Hematopoietic multipotent progenitor cell treated with erythropoietin and hydrocortisone succinate and interleukin-3 and kit ligand, for 4 days (in vitro differentiated cells): ENCODE measurements around the gene SUPT5H.
A peak's percentile ranks its signal among the peaks of the same experiment; 100 is the strongest.
"Not testable (repeated sequence)": the region's sequence is repeated elsewhere in the genome, so short reads cannot be mapped to it uniquely, and the experiment has no call there.

ENCODE experiments used
- DNase-seq: peaks from one replicate; pipeline ENCODE4 v3.0.0-alpha.2; 2015

Gene SUPT5H

DNA sequence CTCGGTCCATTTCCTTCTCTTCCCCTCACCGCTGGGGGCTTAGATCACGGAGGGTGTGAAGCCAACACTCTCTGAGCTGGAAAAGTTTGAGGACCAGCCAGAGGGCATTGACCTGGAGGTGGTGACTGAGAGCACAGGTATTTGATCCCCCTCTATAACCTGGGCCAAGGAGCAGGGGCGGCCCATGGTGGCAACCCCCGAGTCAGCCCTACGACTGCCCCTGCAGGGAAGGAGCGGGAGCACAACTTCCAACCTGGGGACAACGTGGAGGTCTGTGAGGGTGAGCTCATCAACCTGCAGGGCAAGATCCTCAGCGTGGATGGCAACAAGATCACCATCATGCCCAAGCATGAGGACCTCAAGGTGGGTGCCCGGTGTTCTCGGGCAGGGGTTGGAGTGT lies 23.7 kb downstream of the SUPT5H start:
- DNase-seq, result no peak

- no peak for DNase-seq
Observed at GRCh38 chr19:39469567-39469966, 24.2 kb downstream of the SUPT5H start.

- no peak for DNase-seq
Observed at GRCh38 chr19:39470724-39471339, 25.4 kb downstream of the SUPT5H start.

- no peak for DNase-seq
Observed at GRCh38 chr19:39471756-39472536, 26.6 kb downstream of the SUPT5H start.

DNA sequence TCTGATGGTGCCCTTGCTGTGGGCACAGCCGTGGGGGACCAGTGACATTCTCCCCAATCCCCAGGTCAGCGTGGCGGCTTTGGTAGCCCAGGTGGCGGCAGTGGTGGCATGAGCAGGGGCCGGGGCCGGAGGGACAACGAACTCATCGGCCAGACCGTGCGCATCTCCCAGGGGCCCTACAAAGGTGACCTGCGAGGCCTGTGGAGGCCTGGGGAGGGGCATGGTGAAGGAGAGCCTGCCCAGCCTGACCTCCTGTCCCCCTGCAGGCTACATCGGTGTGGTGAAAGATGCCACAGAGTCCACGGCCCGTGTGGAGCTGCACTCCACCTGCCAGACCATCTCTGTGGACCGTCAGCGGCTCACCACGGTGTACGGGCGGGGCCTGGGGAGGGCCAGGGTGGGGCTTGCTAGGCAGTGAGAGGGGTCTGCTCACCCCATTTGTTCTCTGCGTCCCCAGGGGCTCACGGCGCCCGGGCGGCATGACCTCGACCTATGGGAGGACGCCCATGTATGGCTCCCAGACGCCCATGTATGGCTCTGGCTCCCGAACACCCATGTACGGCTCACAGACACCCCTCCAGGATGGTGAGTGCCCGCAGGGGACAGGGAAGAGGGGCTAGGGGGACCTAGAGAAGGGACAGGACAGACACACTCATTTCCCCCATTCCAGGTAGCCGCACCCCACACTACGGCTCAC lies 27.5 kb downstream of the SUPT5H start:
- no peak for DNase-seq

DNA sequence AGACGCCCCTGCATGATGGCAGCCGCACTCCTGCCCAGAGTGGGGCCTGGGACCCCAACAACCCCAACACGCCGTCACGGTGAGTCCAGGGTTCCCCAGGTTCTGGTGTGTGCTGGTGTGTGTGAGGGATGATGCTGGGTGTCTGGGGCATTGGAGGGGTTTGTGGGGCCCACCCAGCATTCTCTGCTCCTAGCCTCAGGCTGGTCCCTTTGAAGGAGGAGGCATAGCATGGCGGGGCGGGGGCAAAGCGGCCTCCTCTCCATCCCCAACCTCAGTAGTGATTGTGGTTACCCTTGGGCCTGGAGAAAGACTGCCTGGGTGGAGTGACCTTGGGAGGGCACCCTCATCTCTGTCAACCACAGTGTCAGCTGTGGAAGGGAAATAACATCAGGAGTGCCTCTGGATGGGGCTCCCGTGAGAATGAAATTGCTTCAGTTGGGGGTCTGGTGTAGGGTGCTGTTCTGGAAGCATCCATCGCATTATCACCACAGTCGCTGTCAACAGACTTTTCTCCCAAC lies 28.1 kb downstream of the SUPT5H start:
- no peak for DNase-seq

DNA sequence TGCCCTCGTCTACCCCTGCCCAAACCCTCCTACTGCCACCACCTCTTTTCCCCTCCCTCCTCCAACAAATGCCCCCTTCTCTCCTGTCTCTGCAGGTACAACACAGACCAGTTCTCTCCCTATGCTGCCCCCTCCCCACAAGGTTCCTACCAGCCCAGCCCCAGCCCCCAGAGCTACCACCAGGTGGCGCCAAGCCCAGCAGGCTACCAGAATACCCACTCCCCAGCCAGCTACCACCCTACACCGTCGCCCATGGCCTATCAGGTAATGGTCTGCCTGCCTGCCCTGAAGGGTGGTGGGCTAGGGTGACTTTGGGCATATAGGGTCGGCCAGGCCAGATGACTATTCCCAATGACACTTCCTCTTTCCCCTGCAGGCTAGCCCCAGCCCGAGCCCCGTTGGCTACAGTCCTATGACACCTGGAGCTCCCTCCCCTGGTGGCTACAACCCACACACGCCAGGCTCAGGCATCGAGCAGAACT lies 28.8 kb downstream of the SUPT5H start:
- DNase-seq, result peak; percentile 69

DNA sequence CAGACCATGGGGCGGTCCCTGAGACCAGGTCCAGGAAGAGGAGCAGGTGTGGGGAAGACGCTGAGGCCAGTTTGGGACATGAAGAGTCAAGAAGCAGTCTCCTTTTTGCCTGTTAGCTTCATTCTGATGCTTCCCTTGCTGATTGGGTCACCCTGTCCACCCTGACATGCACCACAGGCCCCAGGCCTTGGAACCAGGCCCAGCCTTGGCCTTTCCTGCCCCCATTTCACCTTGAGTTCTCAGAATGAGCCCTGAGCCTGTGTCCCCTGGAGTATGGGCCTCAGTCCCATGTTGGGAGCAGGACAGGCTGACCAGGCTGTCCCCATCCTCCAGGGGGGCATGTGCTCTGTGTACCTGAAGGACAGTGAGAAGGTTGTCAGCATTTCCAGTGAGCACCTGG lies 30.4 kb downstream of the SUPT5H start:
- DNase-seq, result no peak

- not testable (repeated sequence) for DNase-seq
Observed at GRCh38 chr19:39479319-39479801, 34.0 kb downstream of the SUPT5H start.

DNA sequence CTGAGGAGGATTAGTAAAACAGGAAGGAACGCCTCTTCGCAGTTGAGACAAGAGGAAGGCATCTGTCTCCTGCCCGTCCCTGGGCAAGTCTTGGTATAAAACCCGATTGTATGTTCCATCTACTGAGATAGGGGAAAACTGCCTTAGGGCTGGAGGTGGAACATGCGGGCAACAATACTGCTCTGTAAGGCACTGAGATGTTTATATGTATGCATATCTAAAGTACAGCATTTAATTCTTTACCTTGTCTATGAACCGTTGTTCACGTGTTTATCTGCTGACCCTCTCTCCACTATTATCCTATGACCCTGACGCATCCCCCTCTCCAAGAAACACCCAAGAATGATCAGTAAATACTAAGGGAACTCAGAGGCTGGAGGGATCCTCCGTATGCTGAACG lies 34.5 kb downstream of the SUPT5H start:
- peak; percentile 43 for DNase-seq

- peak; percentile 99 for DNase-seq
Observed at GRCh38 chr19:39480337-39481228, 35.2 kb downstream of the SUPT5H start, which contains the start of gene TIMM50. TSS of gene TIMM50 (plus strand) at chr19:39480838. CDS start at chr19:39480854, 16 bp downstream.

DNA sequence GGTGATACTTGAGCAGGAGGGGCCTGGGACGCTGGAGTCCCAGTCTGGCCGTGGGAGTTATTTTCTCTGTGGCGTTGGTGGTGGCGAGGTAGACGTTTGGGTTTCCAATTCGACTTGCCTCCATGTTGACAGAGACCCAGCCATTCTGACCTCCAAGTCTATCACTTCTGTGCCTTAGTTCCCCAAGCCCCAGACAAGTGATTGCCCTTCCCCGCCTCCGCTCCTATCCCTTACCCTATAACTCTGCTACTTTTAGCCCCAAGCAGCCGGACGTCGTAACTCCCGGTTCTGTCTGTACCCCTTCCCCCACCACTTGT lies 35.8 kb downstream of the SUPT5H start:
- peak; percentile 34 for DNase-seq

- DNase-seq, result no peak
Observed at GRCh38 chr19:39481676-39482075, 36.3 kb downstream of the SUPT5H start.

GRCh38 chr19:39483141-39483540 lies 37.8 kb downstream of the SUPT5H start:
- DNase-seq, result no peak

DNA sequence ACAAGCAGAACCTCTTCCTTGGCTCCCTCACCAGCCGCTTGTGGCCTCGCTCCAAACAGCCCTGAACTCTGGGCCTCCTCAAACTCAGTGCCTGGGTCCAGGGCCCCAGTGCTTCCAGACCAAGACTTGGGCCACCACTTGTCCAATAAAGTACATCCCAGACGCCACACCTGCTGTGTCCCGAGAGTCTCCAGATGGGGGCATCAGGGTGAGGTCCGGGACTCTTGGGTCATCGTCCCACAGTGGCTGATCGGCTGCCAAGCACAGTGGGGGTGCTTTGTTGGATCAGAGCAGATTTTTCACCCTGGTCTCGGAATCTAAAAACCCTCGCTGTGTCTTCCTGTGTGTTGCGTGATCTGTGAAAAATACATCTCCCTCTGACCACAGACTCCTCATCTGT lies 44.4 kb downstream of the SUPT5H start:
- DNase-seq, result no peak

- no peak for DNase-seq
Observed at GRCh38 chr19:39492225-39492624, 46.8 kb downstream of the SUPT5H start.

GRCh38 chr19:39492788-39493187 lies 47.4 kb downstream of the SUPT5H start:
- DNase-seq, result no peak

DNA sequence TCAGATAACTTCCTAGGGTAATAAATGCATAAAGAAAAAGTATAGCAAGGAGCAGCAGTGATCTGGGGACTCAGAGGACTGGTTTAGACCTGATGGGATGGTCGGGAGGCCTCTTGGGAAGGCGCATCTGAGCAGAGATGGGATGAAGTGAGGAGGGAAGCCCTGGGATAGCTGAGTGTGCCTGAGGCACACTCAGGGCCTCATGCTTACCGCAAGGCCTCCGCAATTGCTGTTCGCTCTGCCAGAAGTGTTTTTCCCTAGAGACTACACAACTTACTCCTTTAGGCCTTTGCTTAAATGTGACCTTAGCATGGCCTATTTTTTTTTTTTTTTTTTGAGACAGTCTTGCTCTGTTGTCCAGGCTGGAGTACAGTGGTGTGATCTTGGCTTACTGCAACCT lies 49.3 kb downstream of the SUPT5H start:
- DNase-seq, result no peak

DNA sequence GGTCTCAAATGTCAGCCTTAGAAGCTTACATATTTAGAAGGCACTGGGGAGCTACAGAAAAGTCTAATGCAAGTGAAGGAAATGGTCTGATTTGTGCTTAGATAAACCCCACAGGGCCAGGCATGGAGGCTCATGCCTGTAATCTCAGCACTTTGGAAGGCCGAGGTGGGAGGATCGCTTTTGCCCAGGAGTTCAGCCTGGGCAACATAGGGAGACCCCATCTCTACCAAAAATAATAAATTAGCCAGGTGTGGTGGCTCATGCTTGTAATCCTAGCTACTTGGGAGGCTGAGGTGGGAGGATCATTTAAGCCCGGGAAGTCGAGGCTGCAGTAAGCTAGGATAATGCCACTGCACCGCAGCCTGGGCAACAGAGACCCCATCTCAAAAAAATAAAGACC lies 50.7 kb downstream of the SUPT5H start:
- no peak for DNase-seq

- DNase-seq, result no peak
Observed at GRCh38 chr19:39497701-39497995, 52.3 kb downstream of the SUPT5H start.

DNA sequence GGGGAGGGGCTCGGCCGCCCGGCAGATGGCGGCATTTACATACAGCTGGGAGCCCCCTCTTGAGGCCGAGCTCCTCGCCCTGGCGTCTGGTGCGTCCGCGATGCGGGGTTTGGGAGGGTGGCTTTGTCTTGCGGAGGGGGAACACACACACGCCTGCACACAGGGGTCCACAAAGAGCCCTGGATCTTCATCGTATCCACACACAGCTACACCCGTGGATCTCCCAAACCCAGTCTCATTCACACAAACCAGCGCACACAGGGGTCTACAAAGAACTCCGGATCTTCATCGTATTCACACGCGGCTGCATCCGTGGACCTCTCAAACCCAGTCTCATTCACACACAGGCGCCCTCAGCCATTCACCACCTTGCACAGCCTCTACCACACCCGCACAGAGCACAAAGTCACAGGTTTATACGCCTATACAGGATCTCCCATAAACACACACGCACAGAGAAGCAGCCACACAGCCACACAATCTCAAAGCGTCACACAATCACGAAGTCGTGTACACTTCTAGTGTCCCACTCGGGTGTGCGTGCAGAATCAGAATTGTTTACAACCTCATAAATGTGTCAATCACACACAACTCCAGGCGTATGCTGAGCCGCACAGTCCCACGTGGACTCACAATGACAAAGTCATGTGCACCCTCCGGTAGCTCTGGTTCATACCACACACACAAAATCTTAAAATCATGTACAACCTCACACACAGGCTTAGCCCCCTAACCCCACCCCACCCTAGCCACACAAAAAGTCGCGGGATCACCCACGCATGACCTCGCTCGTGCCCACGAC lies 52.8 kb downstream of the SUPT5H start:
- peak; percentile 71 for DNase-seq
